ENCODE results near the gene LAPTM4A. TPM values are rescaled to one million over a fixed set of nuclear protein-coding genes. Genes with fewer than 3 reads are reported as not detected.
"Not testable (repeated sequence)": the region's sequence is repeated elsewhere in the genome, so short reads cannot be mapped to it uniquely, and the experiment has no call there.

Gene LAPTM4A
- 253 TPM for total RNA-seq

- ATAC-seq (peak; percentile 98), DNase-seq (ENCODE audit: low spot score) (peak; percentile 99)
- intact Hi-C loops (cut with DNase I) = no loop called here
Measured at GRCh38 chr2:20051532-20052228, at the start of gene LAPTM4A. TSS of gene LAPTM4A (minus strand) at chr2:20051628. CDS start at chr2:20051520, 108 bp downstream.

DNA sequence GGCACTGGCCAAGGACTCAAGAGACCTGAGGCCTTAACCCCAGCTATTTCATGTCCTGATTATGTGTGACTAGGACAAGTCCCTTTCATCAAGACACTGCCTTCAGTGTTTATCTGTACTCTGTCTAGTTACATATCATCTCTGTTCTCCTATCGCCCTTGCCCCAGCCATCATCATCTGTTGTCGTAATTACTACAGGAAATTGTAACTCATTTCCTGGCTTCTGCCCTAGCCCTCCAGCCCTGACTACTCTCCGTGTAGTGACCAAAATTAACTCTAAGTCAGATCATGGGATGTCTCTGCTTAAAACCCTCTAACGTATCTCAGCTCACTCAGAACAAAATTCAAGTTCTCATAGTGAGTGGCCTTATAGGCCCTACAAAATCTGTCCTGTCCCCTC, 49.3 kb upstream of the LAPTM4A start:
- ATAC-seq = no peak
- no peak for DNase-seq (ENCODE audit: low spot score)
- intact Hi-C loops (cut with DNase I) = loop anchor here (5.0 kb wide), 1 partner anchor 88 kb away; the partner anchor contains the start of gene MATN3

DNA sequence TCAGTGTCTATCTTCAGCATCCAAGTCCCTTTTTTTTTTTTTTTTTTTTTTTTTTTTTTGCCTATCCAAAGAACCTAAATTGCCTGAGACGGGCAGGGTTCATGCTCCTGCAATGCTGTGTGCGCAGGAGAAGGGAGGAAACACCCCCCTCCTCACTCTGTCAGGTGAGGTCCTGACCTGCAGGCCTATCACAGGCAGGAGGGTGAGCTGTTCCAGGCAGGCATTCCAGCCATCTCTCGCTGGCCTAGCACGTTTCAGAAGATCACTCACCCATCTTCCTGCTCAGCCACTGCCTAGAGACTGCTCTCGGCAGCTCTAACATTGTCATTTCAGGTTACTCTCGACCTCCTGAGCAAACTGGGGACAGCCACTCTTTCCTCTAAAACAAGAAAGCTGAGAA, 48.4 kb upstream of the LAPTM4A start:
- intact Hi-C loops (cut with DNase I) = loop anchor here (5.0 kb wide), 1 partner anchor 87 kb away; the partner anchor contains the start of gene MATN3
- no peak for DNase-seq (ENCODE audit: low spot score)
- ATAC-seq = no peak

DNA sequence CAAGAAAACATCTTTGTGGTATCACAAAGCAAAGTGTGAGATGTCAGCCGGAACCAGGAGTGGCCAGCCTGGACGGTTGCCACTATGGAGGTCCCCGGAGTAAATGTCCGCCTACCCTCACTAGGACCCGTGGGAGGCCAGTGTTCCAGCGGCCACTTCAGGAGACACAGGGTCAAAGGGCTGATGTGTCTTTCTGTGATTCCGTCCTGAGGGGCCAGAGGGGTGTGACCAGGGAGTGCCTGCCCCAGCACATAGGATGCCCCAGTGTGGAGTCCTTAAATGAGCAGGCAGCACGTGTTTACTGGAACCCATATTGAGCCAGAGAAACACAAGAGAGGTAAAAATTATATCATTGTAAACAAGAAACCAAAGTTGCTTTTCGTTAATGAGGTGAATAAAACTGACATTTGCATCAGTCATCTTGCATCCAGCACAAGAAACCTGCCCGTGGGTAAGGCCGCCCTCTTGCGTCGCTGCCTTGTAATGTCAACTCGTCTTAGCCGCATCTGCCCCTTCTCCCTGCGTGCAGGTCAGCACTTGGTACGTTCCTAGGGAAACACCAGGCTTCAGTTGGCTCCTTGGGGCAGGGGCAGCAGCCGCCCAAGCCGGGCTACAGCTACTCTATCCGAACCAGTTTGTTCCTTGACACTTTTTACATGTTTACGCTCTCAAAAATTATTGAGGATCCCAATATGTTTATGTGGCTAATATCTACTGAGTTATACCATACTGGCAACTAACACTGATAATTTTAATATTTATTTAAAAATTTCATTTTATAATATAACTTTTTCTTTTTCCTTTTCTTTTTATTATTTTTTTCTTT, 46.7 kb upstream of the LAPTM4A start:
- DNase-seq (ENCODE audit: low spot score) = peak; percentile 89
- peak; percentile 87 for ATAC-seq
- intact Hi-C loops (cut with DNase I) = no loop called here

DNA sequence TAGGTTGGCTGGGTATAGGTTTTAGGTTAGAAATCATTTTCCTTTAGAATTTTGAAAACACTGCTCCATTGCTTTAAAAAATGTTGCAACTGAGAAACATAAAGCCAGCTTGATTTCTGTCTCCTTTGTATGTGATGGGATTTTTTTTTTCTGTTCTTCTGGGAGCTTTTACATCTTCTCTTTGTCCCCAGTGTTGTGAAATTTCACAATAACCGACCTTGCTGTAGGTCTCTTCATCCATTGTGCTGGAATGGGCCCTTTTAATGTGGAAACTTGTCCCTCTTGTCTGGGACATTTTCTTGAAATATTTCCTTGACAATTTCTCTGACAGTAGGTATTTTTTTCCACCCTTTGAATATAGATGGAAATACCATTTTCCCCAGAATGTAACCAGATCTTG, 44.0 kb upstream of the LAPTM4A start:
- intact Hi-C loops (cut with DNase I) = no loop called here
- ATAC-seq (no peak), DNase-seq (ENCODE audit: low spot score) (no peak)

GRCh38 chr2:20094955-20095354, 43.5 kb upstream of the LAPTM4A start:
- no peak for ATAC-seq
- intact Hi-C loops (cut with DNase I) = no loop called here
- DNase-seq (ENCODE audit: low spot score) = no peak

- no peak for ATAC-seq
- intact Hi-C loops (cut with DNase I) = no loop called here
- no peak for DNase-seq (ENCODE audit: low spot score)
Measured at GRCh38 chr2:20094142-20094755, 42.8 kb upstream of the LAPTM4A start.

- intact Hi-C loops (cut with DNase I) = no loop called here
- ATAC-seq = peak; percentile 59
- DNase-seq (ENCODE audit: low spot score) = peak; percentile 73
Measured at GRCh38 chr2:20093263-20094141, 42.1 kb upstream of the LAPTM4A start.

DNA sequence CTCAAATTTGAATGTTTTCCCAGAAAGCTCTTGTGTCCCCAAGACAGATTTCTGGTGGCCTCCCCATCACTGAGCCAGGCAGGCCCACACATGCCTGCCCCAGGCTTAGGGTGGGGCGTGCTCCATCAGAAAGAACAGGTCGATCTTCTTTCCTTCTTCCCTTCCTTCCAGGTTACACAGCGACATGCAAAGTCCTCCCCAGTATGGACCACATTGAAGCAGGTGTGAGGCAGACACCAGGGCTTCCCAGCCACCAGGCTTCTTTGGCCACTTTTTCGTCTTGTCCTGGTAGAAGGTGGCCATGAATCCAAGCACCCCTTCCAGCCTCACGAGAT, 41.4 kb upstream of the LAPTM4A start:
- DNase-seq (ENCODE audit: low spot score) (no peak), ATAC-seq (no peak)
- intact Hi-C loops (cut with DNase I) = no loop called here

DNA sequence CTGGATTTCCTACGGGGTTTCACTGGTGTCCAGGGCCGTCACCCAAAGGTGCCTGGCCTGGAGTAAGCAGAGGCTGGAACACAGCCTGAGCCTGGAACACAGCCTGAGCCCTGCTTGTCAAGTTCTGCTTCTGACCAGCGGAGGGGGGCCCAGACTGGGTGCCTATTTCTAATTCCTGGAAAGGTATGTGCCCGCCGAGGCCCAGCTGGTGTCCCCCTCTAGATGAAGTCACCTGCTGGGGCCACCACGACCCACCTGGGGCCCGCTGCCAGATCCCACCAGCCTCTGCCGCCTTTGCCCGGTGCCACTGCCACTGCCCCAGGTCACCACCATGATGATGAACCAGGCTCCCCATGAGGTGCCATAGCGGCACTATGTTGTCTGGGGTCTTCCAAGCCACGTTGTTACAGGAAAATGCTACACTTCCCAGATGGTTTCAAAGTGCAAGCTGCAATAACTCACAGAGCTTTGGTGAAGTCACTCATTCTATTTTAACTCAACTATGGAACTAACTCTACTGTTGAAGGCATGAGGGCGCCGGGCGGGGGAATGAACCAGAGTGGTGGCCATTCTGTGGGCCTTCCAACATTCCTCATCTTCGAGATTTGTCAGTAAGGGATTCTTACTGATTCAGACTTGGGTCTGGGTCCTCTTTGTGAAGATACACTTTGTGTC, 40.9 kb upstream of the LAPTM4A start:
- ATAC-seq (peak; percentile 11), DNase-seq (ENCODE audit: low spot score) (no peak)
- intact Hi-C loops (cut with DNase I) = no loop called here

GRCh38 chr2:20091305-20091991, 40.0 kb upstream of the LAPTM4A start:
- ATAC-seq (peak; percentile 93), DNase-seq (ENCODE audit: low spot score) (peak; percentile 79)
- intact Hi-C loops (cut with DNase I) = no loop called here

DNA sequence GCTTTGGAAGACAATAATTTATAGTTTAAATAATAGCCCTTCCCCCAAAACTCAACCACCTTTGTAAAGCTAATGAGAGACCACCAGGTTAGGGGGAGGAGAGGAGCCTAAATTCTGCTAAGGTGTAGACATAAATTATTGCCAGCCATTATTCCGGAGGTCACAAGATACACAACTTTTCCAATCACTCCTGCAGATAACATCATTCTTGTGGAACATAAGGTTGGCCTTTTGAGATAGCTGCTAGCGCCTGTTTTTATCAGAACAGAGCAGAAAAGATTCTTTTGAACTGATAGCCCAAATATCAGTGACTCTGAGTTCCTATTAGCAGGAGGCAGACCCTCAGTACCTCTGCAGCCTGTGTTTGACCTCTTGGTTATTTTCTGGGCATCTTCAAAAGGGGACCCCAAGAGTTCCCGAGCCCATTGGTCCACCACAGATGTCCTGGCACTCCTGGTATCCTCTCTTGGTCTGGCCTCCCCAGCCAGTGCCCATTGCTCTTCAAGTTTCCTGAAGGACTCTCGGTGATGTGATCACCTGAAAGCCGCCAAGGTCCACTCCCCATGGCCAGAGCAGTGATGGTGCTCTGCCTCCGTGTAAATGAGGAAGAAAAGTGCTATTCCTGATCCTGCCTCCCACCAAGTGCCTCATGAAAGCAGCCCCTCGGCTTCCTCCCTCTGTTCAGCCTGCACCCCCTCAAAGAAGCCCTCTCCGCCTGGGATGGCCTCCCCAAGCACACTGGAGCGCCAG, 38.5 kb upstream of the LAPTM4A start:
- intact Hi-C loops (cut with DNase I) = no loop called here
- ATAC-seq = no peak
- no peak for DNase-seq (ENCODE audit: low spot score)

DNA sequence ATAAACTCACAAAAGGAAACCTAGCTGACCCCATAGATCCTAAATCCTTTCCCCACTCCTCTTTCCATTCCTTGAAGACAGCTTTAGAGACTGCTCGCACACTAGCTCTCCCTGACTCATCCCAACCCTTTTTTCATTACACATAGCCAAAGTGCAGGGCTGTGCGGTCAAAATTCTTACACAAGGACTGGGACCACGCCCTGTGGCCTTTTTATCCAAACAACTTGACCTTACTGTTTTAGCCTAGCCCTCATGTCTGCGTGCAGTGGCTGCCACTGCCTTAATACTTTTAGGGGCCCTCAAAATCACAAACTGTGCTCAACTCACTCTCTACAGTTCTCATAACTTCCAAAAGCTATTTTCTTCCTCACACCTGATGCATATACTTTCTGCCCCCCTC, 34.5 kb upstream of the LAPTM4A start:
- DNase-seq (ENCODE audit: low spot score); ATAC-seq; intact Hi-C loops (cut with DNase I): not testable (repeated sequence)

DNA sequence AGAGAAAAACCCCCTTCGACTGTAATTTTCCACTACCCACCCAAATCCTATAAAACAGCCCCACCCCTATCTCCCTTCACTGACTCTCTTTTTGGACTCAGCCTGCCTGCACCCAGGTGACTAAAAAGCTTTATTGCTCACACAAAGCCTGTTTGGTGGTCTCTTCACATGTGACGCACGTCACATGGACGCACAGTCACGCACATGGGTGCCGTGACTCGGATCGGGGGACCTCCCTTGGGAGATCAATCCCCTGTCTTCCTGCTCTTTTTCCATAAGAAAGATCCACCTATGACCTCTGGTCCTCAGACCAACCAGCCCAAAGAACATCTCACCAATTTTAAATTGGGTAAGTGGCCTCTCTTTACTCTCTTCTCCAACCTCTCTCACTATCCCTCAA, 31.4 kb upstream of the LAPTM4A start:
- intact Hi-C loops (cut with DNase I); ATAC-seq; DNase-seq (ENCODE audit: low spot score): not testable (repeated sequence)

DNA sequence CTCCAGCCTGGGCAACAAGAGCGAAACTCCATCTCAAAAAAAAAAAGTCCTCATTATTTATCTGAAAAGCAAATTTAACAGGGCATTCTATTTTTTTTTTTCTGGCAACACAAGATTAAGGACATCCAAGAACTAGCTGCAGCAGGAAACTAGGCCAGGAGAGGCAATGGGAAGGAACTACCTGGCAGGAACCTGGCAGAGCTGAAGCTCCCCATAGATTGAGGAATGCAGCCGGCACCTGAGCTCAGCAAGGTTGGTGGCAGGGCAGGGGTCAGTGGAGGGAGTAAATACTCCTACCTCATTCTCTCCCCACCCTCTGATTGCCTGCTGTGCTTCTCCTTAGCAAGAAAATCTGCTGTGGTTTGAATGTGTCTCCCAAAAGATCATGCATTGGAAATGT, 30.4 kb upstream of the LAPTM4A start:
- no peak for DNase-seq (ENCODE audit: low spot score)
- intact Hi-C loops (cut with DNase I) = no loop called here
- ATAC-seq = no peak

- intact Hi-C loops (cut with DNase I) = no loop called here
Measured at GRCh38 chr2:20080839-20081415, 29.5 kb upstream of the LAPTM4A start.

DNA sequence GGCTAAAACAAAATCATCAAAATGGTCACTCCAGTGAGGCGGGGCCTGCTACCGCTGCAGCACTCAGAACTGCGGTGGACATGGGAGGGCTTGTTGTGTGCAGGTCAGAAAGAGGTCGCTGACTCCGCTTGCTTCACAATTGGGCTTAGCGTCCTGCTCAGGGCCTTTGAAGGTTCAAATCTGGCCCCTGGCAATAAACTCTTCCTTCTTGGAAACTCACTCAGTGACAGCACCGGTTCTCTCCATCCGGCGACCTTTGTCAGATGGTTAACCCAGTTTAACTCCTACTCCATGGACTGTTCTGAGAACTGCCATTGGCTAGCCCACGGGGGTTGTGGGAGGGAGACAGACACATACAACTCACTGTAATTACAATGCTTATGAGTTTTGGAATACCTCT, 29.0 kb upstream of the LAPTM4A start:
- ATAC-seq (no peak), DNase-seq (ENCODE audit: low spot score) (no peak)
- intact Hi-C loops (cut with DNase I) = no loop called here

More at GRCh38 chr2:20080839-20081415, 29.5 kb upstream of the LAPTM4A start:
- no peak for DNase-seq (ENCODE audit: low spot score)
- no peak for ATAC-seq
